22Rv1 (cell line): ENCODE measurements around the gene SYNE3.

Experiments used
- CTCF ChIP-seq: fragments of 450-650 bp; IDR thresholded peaks from 2 replicates; pipeline ENCODE4 v1.5.1; 2017; ENCODE audit warnings: mild to moderate bottlenecking
- ZFX ChIP-seq: fragments of 450-650 bp; IDR thresholded peaks from 2 replicates; pipeline ENCODE4 v1.6.1; 2017; ENCODE audit warnings: antibody characterized with exemption, borderline replicate concordance

- TF ChIP-seq CTCF = no peak
- no peak for TF ChIP-seq ZFX
These were observed 25.6 kb downstream of the SYNE3 start for GRCh38 chr14:95490727-95491451.
